AG08395 (cell line): ENCODE measurements around the gene ADCY1.
"Not testable (repeated sequence)": the region's sequence is repeated elsewhere in the genome, so short reads cannot be mapped to it uniquely, and the experiment has no call there.

Experiments
- DNase-seq: peaks from one replicate; pipeline ENCODE4 v3.0.0; 2012; ENCODE audit warnings: mixed read lengths, low spot score

Gene ADCY1

GRCh38 chr7:45759464-45759863, 185.3 kb downstream of the ADCY1 start:
- DNase-seq = not testable (repeated sequence)

- peak; percentile 36 for DNase-seq
Measured at GRCh38 chr7:45761545-45762205, 187.5 kb downstream of the ADCY1 start.

- not testable (repeated sequence) for DNase-seq
Measured at GRCh38 chr7:45762225-45762994, 188.2 kb downstream of the ADCY1 start.

GRCh38 chr7:45768516-45769394, 194.6 kb downstream of the ADCY1 start:
- DNase-seq = peak; percentile 93

- DNase-seq = not testable (repeated sequence)
Measured at GRCh38 chr7:45769626-45770025, 195.5 kb downstream of the ADCY1 start.
